Liver (tissue), 9 donors: ENCODE data around the gene ST14. TPM values are rescaled to one million over a fixed set of nuclear protein-coding genes. Genes with fewer than 3 reads are reported as not detected.

Source experiments
- DNase-seq: peaks from one replicate; pipeline ENCODE4 v3.0.0-alpha.2; 2017; ENCODE audit warnings: low spot score
- H3K27ac ChIP-seq, 2 donors: one replicate each; pipeline ENCODE4 v1.7.0; 2013; ENCODE audit warnings: inconsistent platforms in 2 of 2, low read length in 2 of 2, control low read depth in 1 of 2, low read depth in 1 of 2, mild to moderate bottlenecking in 1 of 2
- H3K27me3 ChIP-seq, 4 donors: one replicate each; pipeline versions ENCODE4 v1.6.1 to v1.7.0; 2013; ENCODE audit warnings: low read length in 3 of 4, inconsistent platforms in 1 of 4, mild to moderate bottlenecking in 1 of 4, moderate library complexity in 1 of 4; ENCODE audit not compliant: control insufficient read depth in 4 of 4, insufficient read depth in 4 of 4
- H3K36me3 ChIP-seq, 4 donors: one replicate each; pipeline versions ENCODE4 v1.6.1 to v1.7.0; 2013; ENCODE audit warnings: low read length in 3 of 4, mild to moderate bottlenecking in 3 of 4, low read depth in 1 of 4, moderate library complexity in 1 of 4; ENCODE audit not compliant: control insufficient read depth in 4 of 4, insufficient read depth in 3 of 4
- H3K4me1 ChIP-seq, 4 donors: one replicate each; pipeline versions ENCODE4 v1.6.1 to v1.7.0; 2013; ENCODE audit warnings: low read length in 3 of 4, mild to moderate bottlenecking in 3 of 4, moderate library complexity in 1 of 4; ENCODE audit not compliant: control insufficient read depth in 4 of 4, insufficient read depth in 4 of 4
- H3K4me3 ChIP-seq, 3 donors: one replicate each; pipeline versions ENCODE4 v1.6.1 to v1.7.0; 2013; ENCODE audit warnings: low read length in 3 of 3, control low read depth in 1 of 3, low read depth in 1 of 3, mild to moderate bottlenecking in 1 of 3
- H3K9ac ChIP-seq, 2 donors: one replicate each; pipeline ENCODE4 v1.7.0; 2013; ENCODE audit warnings: low read length in 2 of 2, mild to moderate bottlenecking in 2 of 2, moderate library complexity in 2 of 2, control low read depth in 1 of 2, low read depth in 1 of 2
- H3K9me3 ChIP-seq, 4 donors: one replicate each; pipeline versions ENCODE4 v1.6.1 to v1.7.0; 2013; ENCODE audit warnings: low read length in 3 of 4; ENCODE audit not compliant: control insufficient read depth in 4 of 4
- FOXA1 ChIP-seq: IDR thresholded peaks from 2 replicates; pipeline ENCODE4 v1.6.1; 2016; ENCODE audit warnings: antibody characterized with exemption
- GABPA ChIP-seq, 2 donors: IDR thresholded peaks in 1 of 2; conservative IDR thresholded peaks in 1 of 2; 2 replicates each; pipeline ENCODE4 v1.6.1; 2016; ENCODE audit warnings: antibody characterized with exemption in 2 of 2, mild to moderate bottlenecking in 1 of 2, moderate library complexity in 1 of 2
- HNF4A ChIP-seq, 2 donors: conservative IDR thresholded peaks; 2 replicates each; pipeline ENCODE4 v1.6.1; 2016; ENCODE audit warnings: antibody characterized with exemption in 2 of 2, mild to moderate bottlenecking in 2 of 2
- HNF4G ChIP-seq: IDR thresholded peaks from 2 replicates; pipeline ENCODE4 v1.6.1; 2016; ENCODE audit warnings: antibody characterized with exemption
- JUND ChIP-seq, 2 donors: IDR thresholded peaks; 2 replicates each; pipeline ENCODE4 v1.6.1; 2016; ENCODE audit warnings: antibody characterized with exemption in 2 of 2
- RAD21 ChIP-seq, 2 donors: IDR thresholded peaks; 2 replicates each; pipeline ENCODE4 v1.6.1; 2016; ENCODE audit warnings: antibody characterized with exemption in 2 of 2, mild to moderate bottlenecking in 2 of 2
- RXRA ChIP-seq, 2 donors: IDR thresholded peaks; 2 replicates each; pipeline ENCODE4 v1.6.1; 2017 to 2018; ENCODE audit warnings: antibody characterized with exemption in 2 of 2, mild to moderate bottlenecking in 1 of 2
- SP1 ChIP-seq: IDR thresholded peaks from 2 replicates; pipeline ENCODE4 v1.6.1; 2018; ENCODE audit warnings: antibody characterized with exemption, mild to moderate bottlenecking
- TAF1 ChIP-seq: conservative IDR thresholded peaks from 2 replicates; pipeline ENCODE4 v1.6.1; 2016; ENCODE audit warnings: antibody characterized with exemption, mild to moderate bottlenecking
- YY1 ChIP-seq: IDR thresholded peaks from 2 replicates; pipeline ENCODE4 v1.6.1; 2016; ENCODE audit warnings: antibody characterized with exemption, mild to moderate bottlenecking
- WGBS: extraction: QIAGEN DNeasy Blood & Tissue Kit; methylation state at CpG from one replicate; pipeline ENCODE4 v1.1.7; 2013; 5-methylcytosine and 5-hydroxymethylcytosine counted together
- polyA plus RNA-seq, 2 donors: library from polyadenylated mRNA; stranded (reverse) in 1 of 2; unstranded in 1 of 2; fragments of 200-250 nt in 1 of 2; fragments of >200 nt in 1 of 2; fragmentation: Nextera tagmentation in 1 of 2; extraction: Ambion mirVana in 1 of 2; gene quantifications; one replicate each; pipeline versions ENCODE4 v1.2.1 to v1.2.3, GENCODE V29; 2013 to 2015
- total RNA-seq, 2 donors: library from RNA; depleted of rRNA; stranded (reverse); fragments of >200 nt; gene quantifications; one replicate each; pipeline ENCODE4 v1.2.3, GENCODE V29; 2014
- TF ChIP-seq, protein P1 (sequence below): fragments of 150-350 bp; IDR thresholded peaks from 2 replicates; pipeline ENCODE4 v1.5.1; 2017; ENCODE audit warnings: improper control_type of control experiment, low read depth, low read length; ENCODE audit not compliant: missing input control
- TF ChIP-seq, protein P2 (sequence below): IDR thresholded peaks from 2 replicates; pipeline ENCODE4 v1.6.1; 2016; ENCODE audit warnings: antibody characterized with exemption
- TF ChIP-seq, protein P3 (sequence below): IDR thresholded peaks from 2 replicates; pipeline ENCODE4 v1.6.1; 2016; ENCODE audit warnings: antibody characterized with exemption
- TF ChIP-seq, protein P4 (sequence below): IDR thresholded peaks from 2 replicates; pipeline ENCODE4 v1.6.1; 2016; ENCODE audit warnings: antibody characterized with exemption, mild to moderate bottlenecking
- donor health status: healthy.
- donor health status: healthy.
- donor health status: healthy.
- donor health status: healthy.
- donor health status: healthy.

Gene ST14
- total and polyA plus RNA-seq, 4 donors = 2.8 to 5.9 (median 4.5) TPM

DNA sequence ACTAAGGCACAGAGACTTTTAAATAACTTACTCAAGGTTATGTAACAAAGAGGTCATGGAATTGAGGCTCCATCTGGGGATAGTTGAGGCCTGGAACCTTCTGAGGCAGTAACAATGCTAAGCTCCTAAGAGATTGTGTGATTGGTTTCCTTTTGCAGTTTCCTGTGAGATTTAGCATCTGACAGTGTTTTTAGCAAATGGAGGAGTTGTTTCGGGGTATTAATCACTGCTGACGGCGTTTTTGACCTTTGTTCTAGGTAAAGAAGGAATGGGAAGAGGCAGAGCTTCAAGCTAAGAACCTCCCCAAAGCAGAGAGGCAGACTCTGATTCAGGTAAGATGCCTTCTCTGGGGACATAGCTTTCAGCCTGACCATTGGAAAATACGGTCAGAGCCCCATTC is 32.1 kb upstream of the ST14 start:
- no peak for DNase-seq
- H3K27ac ChIP-seq = no peak overlapping the region
- no peaks in the 10 kb centered on the region for H3K27me3 ChIP-seq
- WGBS = 90% methylated on average over 4 of the region's 4 CpGs
- peaks cover 6 to 42% (median 35%) of the 10 kb centered on the region in 4 donors for H3K36me3 ChIP-seq
- peaks cover 8 to 14% (median 13%) of the 10 kb centered on the region in 4 donors for H3K4me1 ChIP-seq
- TF ChIP-seq TAF1 = no peak
- no peak for TF ChIP-seq HNF4G
- TF ChIP-seq, protein P1, sequence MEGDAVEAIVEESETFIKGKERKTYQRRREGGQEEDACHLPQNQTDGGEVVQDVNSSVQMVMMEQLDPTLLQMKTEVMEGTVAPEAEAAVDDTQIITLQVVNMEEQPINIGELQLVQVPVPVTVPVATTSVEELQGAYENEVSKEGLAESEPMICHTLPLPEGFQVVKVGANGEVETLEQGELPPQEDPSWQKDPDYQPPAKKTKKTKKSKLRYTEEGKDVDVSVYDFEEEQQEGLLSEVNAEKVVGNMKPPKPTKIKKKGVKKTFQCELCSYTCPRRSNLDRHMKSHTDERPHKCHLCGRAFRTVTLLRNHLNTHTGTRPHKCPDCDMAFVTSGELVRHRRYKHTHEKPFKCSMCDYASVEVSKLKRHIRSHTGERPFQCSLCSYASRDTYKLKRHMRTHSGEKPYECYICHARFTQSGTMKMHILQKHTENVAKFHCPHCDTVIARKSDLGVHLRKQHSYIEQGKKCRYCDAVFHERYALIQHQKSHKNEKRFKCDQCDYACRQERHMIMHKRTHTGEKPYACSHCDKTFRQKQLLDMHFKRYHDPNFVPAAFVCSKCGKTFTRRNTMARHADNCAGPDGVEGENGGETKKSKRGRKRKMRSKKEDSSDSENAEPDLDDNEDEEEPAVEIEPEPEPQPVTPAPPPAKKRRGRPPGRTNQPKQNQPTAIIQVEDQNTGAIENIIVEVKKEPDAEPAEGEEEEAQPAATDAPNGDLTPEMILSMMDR = no peak
- H3K4me3 ChIP-seq = no peak overlapping the region
- H3K9ac ChIP-seq = no peak overlapping the region
- H3K9me3 ChIP-seq = no peaks in the 10 kb centered on the region

DNA sequence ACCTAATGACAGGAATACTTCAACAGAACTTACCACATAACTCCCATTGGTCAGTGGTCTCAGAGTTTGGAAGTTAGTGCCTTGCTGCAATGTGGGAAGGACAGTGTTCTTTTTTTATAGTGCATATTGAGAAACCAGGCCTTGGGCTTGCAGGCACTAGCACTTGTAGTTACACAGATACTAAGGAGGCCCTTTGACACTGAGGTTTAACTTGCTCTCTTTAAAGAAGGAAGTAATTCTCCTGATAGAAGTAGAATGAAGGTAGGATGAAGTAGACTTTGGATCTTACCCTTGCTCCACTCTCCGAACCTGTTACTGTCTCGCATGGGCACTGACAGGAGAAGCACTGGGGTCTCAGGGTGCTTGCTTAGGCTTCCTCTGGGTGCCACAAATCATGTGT is 31.0 kb upstream of the ST14 start:
- DNase-seq = no peak
- H3K27me3 ChIP-seq = no peaks in the 10 kb centered on the region
- 90% methylated on average over 2 of the region's 2 CpGs for WGBS
- TF ChIP-seq RAD21 (IDR thresholded peaks at IDR 0.05) (no peak), GABPA (IDR thresholded peaks at IDR 0.05 in 1 of 2, conservative IDR thresholded peaks at IDR 0.05 in 1 of 2) (no peak), YY1 (no peak), RXRA (IDR thresholded peaks at IDR 0.05) (no peak), JUND (IDR thresholded peaks at IDR 0.05) (no peak), TAF1 (no peak), FOXA1 (no peak), SP1 (no peak), HNF4A (conservative IDR thresholded peaks at IDR 0.05) (no peak)
- TF ChIP-seq, protein P1 = no peak
- TF ChIP-seq, protein P2, sequence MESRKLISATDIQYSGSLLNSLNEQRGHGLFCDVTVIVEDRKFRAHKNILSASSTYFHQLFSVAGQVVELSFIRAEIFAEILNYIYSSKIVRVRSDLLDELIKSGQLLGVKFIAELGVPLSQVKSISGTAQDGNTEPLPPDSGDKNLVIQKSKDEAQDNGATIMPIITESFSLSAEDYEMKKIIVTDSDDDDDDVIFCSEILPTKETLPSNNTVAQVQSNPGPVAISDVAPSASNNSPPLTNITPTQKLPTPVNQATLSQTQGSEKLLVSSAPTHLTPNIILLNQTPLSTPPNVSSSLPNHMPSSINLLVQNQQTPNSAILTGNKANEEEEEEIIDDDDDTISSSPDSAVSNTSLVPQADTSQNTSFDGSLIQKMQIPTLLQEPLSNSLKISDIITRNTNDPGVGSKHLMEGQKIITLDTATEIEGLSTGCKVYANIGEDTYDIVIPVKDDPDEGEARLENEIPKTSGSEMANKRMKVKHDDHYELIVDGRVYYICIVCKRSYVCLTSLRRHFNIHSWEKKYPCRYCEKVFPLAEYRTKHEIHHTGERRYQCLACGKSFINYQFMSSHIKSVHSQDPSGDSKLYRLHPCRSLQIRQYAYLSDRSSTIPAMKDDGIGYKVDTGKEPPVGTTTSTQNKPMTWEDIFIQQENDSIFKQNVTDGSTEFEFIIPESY = no peak
- TF ChIP-seq, protein P3, sequence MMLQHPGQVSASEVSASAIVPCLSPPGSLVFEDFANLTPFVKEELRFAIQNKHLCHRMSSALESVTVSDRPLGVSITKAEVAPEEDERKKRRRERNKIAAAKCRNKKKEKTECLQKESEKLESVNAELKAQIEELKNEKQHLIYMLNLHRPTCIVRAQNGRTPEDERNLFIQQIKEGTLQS = no peak
- TF ChIP-seq, protein P4, sequence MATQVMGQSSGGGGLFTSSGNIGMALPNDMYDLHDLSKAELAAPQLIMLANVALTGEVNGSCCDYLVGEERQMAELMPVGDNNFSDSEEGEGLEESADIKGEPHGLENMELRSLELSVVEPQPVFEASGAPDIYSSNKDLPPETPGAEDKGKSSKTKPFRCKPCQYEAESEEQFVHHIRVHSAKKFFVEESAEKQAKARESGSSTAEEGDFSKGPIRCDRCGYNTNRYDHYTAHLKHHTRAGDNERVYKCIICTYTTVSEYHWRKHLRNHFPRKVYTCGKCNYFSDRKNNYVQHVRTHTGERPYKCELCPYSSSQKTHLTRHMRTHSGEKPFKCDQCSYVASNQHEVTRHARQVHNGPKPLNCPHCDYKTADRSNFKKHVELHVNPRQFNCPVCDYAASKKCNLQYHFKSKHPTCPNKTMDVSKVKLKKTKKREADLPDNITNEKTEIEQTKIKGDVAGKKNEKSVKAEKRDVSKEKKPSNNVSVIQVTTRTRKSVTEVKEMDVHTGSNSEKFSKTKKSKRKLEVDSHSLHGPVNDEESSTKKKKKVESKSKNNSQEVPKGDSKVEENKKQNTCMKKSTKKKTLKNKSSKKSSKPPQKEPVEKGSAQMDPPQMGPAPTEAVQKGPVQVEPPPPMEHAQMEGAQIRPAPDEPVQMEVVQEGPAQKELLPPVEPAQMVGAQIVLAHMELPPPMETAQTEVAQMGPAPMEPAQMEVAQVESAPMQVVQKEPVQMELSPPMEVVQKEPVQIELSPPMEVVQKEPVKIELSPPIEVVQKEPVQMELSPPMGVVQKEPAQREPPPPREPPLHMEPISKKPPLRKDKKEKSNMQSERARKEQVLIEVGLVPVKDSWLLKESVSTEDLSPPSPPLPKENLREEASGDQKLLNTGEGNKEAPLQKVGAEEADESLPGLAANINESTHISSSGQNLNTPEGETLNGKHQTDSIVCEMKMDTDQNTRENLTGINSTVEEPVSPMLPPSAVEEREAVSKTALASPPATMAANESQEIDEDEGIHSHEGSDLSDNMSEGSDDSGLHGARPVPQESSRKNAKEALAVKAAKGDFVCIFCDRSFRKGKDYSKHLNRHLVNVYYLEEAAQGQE = no peak
- H3K4me3 ChIP-seq = no peak overlapping the region
- peaks cover 5 to 38% (median 34%) of the 10 kb centered on the region in 4 donors for H3K36me3 ChIP-seq
- H3K9me3 ChIP-seq = no peaks in the 10 kb centered on the region
- no peak overlapping the region for H3K9ac ChIP-seq
- H3K4me1 ChIP-seq = peaks cover 7 to 10% (median 8%) of the 10 kb centered on the region in 4 donors
- H3K27ac ChIP-seq = no peak overlapping the region
